ENCODE results near the gene AMN.

DNA sequence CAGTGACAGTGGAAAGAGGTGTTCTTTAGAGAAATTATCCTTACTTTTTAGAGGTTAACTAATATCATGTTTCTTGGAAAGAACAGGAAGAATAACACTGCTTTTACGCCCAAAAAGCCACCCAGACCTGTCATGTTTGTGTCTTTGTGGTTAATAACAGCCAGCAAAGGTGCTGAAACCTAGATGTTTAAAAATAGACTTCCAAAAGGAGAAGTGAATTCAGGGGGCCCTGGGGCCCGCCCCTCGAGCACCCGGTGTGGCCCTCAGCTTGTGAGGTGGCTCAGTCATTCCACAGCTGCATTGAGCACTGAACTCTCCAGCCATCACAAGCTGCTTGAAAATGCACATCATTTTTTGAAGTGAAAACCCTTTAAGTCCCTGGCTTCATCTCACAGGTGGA, 20.8 kb upstream of the AMN start:
- TF ChIP-seq, protein P1, sequence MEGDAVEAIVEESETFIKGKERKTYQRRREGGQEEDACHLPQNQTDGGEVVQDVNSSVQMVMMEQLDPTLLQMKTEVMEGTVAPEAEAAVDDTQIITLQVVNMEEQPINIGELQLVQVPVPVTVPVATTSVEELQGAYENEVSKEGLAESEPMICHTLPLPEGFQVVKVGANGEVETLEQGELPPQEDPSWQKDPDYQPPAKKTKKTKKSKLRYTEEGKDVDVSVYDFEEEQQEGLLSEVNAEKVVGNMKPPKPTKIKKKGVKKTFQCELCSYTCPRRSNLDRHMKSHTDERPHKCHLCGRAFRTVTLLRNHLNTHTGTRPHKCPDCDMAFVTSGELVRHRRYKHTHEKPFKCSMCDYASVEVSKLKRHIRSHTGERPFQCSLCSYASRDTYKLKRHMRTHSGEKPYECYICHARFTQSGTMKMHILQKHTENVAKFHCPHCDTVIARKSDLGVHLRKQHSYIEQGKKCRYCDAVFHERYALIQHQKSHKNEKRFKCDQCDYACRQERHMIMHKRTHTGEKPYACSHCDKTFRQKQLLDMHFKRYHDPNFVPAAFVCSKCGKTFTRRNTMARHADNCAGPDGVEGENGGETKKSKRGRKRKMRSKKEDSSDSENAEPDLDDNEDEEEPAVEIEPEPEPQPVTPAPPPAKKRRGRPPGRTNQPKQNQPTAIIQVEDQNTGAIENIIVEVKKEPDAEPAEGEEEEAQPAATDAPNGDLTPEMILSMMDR (IDR thresholded peaks at IDR 0.05): no peak
- no peak for TF ChIP-seq POLR2A (IDR thresholded peaks at IDR 0.05)

Measured in breast epithelium (tissue), 3 donors.